Measurements from ENCODE around the gene RAB3B.

Gene RAB3B

GRCh38 chr1:51863384-51863783 lies 127.1 kb downstream of the RAB3B start:
- H3K9me3 Mint-ChIP-seq (ENCODE audit: low read depth): no peaks in the 10 kb centered on the region
- H3K27me3 Mint-ChIP-seq: no peaks in the 10 kb centered on the region
- H3K27ac Mint-ChIP-seq: peak overlapping the region; percentile 50
- H3K4me3 Mint-ChIP-seq: peak overlapping the region; percentile 17
- peaks cover 47% of the 10 kb centered on the region for H3K4me1 Mint-ChIP-seq (ENCODE audit: low read depth)
- H3K36me3 Mint-ChIP-seq: peaks cover 5% of the 10 kb centered on the region

- Mint-ChIP-seq H3K9me3 (ENCODE audit: low read depth) (no peaks in the 10 kb centered on the region), H3K27me3 (no peaks in the 10 kb centered on the region), H3K4me3 (peak overlapping the region; percentile 27), H3K36me3 (peaks cover 5% of the 10 kb centered on the region), H3K4me1 (ENCODE audit: low read depth) (peaks cover 33% of the 10 kb centered on the region), H3K27ac (no peak overlapping the region)
Observed at GRCh38 chr1:51861669-51862068, 128.8 kb downstream of the RAB3B start.

- Mint-ChIP-seq H3K9me3 (ENCODE audit: low read depth) (no peaks in the 10 kb centered on the region), H3K27me3 (no peaks in the 10 kb centered on the region), H3K27ac (no peak overlapping the region), H3K4me1 (ENCODE audit: low read depth) (peaks cover 37% of the 10 kb centered on the region), H3K36me3 (peaks cover 8% of the 10 kb centered on the region), H3K4me3 (no peak overlapping the region)
Observed at GRCh38 chr1:51859735-51860134, 130.8 kb downstream of the RAB3B start.

- peaks cover 8% of the 10 kb centered on the region for H3K36me3 Mint-ChIP-seq
- H3K4me1 Mint-ChIP-seq (ENCODE audit: low read depth): peaks cover 38% of the 10 kb centered on the region
- no peaks in the 10 kb centered on the region for H3K9me3 Mint-ChIP-seq (ENCODE audit: low read depth)
- H3K27me3 Mint-ChIP-seq: no peaks in the 10 kb centered on the region
- no peak overlapping the region for H3K4me3 Mint-ChIP-seq
- H3K27ac Mint-ChIP-seq: no peak overlapping the region
Observed at GRCh38 chr1:51859333-51859732, 131.2 kb downstream of the RAB3B start.

- Mint-ChIP-seq H3K27me3 (no peaks in the 10 kb centered on the region), H3K27ac (no peak overlapping the region), H3K36me3 (peaks cover 8% of the 10 kb centered on the region), H3K4me3 (no peak overlapping the region), H3K9me3 (ENCODE audit: low read depth) (no peaks in the 10 kb centered on the region), H3K4me1 (ENCODE audit: low read depth) (peaks cover 36% of the 10 kb centered on the region)
Observed at GRCh38 chr1:51858892-51859291, 131.6 kb downstream of the RAB3B start.
